Prostate gland (tissue), 2 donors: ENCODE measurements around the gene CTBP2.

Experiments
- CTCF ChIP-seq, 4 experiments: fragments of 200-600 bp in 2 of 4; fragments of 450-650 bp in 2 of 4; sonication (generic) in 2 of 4; IDR thresholded peaks; 1 replicate in 3 of 4; 2 replicates in 1 of 4; pipeline ENCODE4 v1.5.1; 2016 to 2019; ENCODE audit warnings: antibody characterized with exemption in 4 of 4, mild to moderate bottlenecking in 2 of 4, moderate library complexity in 2 of 4
- POLR2A ChIP-seq: fragments of 450-650 bp; IDR thresholded peaks from one replicate; pipeline ENCODE4 v1.6.1; 2016; ENCODE audit warnings: antibody characterized with exemption, mild to moderate bottlenecking
- POLR2AphosphoS5 ChIP-seq: sonication (generic); formaldehyde crosslinking; IDR thresholded peaks from one replicate; pipeline ENCODE4 v1.6.1; 2017; ENCODE audit warnings: antibody characterized with exemption

- no peak for TF ChIP-seq POLR2A
- TF ChIP-seq CTCF (IDR thresholded peaks at IDR 0.05), result no peak
- no peak for TF ChIP-seq POLR2AphosphoS5
Measured at GRCh38 chr10:124975977-124976514, 184.3 kb downstream of the CTBP2 start.
